ENCODE data around the gene VAMP4.
"Not testable (repeated sequence)": the region's sequence is repeated elsewhere in the genome, so short reads cannot be mapped to it uniquely, and the experiment has no call there.

The VAMP4 gene

DNA sequence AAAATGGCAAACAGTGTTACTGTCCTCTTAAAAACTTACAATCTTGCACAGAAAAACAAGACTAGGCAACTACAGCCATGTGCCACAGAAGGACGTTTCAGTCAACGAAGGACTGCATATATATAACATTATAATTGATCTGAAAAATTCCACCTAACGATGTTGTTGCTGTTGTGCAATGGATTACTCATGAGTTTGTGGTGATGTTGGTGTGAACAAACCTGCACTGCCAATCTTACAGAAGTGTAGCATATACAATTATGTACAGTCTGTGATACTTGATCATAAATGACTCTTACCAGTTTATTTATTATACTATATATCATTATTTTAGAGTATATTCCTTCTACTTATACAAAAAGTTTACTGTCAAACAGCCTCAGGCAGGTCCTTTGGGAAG is 6.8 kb upstream of the VAMP4 start:
- no peak for DNase-seq

DNA sequence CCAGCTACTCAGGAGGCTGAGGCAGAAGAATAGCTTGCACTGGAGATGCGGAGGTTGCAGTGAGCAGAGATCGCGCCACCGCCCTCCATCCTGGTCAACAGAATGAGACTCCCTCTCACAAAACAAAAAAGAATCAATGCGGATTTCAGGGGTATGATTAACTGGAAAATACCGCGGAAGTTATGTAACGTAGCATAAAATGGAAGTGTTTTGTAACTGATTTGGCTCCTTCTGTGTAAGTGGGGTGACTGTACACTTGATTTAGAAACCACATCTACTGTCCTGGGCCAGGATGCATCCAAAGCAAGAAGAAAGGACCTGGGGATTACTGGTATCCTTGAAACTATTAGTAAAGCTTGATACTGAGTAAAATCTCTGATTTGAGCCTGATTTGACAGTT is 3.1 kb upstream of the VAMP4 start:
- DNase-seq, result no peak

DNA sequence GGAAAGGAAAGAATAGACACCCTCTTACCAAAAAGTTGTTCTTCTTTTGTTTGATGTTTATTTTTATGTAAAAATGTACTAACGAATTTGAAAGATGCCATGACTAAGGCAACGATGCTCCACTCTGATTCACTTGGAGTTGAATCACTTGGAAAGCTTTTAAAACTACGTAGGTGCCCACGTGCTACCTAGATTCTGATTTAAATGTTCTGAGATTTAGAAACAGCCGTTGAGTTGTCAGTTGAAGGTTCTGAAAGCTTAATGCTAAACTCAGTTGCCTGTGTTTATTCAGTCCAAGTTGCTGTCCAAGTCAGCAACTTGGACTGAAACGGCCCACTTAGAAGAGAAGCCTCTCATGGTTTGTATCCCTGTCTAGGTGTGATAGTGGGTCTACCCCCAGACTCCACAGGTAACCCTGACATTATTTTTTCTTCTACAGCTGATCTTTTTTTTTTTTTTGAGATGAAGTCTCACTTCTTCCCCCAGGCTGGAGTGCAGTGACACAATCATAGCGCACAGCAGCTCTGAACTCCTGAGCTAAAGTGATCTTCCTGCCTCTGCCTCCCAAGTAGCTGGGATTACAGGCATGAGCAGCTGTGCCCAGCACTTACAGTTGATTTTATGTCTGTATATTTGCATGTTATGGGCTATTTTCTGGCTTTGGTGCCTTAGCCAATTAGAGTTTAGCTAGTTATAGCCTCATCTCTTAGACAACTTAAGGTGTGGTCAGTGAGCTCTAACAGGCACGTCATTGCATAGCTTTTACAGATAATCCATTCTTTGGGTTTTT is 1.4 kb upstream of the VAMP4 start:
- no peak for DNase-seq

DNA sequence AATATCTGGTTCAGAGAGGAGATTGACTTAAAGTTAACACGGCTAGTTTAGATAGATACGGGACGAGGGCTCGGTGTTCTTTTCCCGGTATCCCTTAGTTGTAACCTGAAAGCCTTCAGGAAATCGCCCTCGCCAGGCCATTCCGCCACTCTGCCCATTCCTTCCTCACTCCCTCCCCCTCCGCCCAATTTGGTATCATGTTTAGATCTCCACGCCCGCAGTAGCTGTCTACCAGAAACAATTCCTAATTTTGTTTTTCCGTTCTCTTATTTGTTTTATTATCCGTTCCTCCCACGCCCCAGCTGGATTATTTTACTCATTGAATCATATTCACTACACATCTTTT is 685 bp upstream of the VAMP4 start:
- no peak for DNase-seq

DNA sequence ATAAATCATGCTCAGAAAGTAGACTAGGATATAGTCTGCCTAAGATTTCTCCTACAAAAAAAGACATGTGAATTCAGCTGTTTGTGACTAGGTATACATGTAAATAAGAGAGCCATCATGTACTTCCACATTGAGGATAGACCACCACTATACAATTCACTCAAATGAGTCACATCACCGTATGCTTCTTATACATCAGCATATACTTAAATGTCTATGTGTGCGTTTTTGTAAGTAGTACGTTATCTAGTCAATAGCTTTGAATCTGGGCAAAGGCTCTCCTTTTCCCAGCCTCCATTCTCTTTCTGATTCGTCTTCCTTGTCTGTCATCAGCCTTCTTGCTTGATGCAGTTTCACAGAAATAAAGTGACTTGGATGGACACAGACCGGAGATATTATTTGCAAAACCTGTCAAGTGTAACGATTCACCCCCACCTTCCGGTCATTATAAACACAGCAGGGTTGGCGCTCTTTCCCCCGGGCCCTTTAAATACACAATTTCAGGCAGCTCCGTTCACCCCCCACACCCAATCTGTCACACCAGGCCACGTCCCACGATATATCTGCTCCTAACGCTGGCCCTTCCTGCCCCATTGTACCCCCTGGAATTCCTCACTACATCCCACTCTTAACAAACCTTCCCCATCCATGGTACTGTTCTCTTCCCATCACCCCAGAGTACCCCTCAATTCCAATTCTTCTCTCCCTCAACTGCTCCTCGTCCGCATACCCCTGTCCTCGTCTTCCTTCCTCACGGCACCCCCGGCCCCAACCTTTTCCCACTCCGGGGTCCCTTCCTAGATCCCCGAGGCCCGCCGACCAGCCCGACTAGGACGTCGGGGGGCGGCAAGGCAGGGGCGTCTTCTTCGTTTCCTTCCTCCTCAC is 636 bp downstream of the VAMP4 start:
- DNase-seq, result peak; percentile 38

DNA sequence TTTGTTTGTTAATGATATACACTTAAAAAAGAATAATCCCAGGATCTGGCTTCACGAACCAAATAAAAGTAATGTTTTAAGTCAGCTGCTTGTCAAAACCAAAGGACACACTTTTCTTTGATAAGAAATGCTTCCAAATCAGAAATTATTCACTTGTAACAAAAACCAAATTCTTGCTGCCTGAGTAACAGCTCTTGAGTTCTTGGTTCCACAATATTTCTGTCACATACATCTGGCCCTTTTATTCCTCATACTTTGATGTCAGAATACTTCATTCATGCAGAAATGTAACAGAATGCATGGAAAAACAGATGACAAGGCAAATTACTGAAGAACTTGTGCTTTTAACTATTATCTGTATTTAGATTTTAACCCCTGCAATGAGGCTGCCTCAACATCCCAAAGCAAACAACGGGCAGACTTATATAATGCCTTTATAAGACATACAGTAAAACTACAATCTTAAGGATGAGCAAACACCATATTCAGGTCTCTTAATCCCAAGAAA is 1.5 kb downstream of the VAMP4 start:
- no peak for DNase-seq

DNA sequence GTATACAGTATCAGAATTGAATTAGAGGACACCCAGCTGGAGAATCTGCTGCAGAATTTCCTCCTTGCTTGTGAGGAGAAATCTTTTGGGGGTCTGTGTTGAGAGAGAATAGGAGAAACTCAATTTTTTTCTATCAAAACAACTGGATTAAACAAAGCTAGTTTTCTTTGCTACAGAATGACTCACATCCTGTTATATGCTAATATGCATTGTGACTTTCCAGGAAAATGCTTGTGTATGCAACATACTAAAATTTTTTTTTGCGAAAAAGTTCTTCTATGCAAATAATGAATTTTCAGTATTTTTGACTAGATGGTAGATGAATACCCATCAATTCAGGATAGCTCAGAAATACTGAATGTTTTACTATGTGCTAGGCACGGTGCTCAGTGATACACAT is 2.2 kb downstream of the VAMP4 start:
- no peak for DNase-seq

DNA sequence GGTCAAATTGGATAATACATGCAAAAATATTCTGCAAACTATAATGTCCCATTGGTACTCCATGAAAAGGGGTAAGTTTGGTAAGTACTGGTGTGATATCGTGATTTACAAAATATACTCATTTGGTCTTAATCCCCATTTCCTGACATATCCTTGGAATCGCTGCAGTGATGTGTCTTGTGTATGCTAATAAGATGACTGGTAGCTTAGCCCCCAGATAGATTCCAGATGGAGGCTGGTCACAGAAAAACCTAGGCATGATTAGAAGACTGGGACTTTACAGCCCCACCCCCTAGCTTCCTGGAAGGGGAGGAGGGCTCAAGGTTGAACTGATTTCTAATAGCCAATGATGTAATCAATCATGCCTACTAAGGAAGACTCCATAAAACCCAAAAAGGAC is 3.0 kb downstream of the VAMP4 start:
- DNase-seq, result no peak

DNA sequence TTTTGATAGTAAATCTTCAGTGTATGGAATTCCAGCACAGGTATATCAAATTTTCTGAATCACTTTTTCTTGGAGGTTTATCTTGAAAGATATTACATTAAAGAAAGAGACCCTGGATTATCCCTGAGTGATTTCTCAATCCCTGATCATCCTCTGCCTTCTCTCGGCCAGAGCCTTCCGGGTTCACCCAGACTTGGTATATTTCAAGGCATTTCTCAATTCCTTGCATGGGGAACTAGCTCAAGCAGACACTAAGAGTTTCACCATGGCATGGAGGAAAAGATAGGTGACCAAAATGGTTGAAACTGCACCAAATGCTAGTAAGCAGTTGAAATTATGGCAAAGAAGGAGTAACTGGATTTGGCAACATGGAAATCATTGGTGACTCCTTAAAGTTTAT is 5.7 kb downstream of the VAMP4 start:
- no peak for DNase-seq

DNA sequence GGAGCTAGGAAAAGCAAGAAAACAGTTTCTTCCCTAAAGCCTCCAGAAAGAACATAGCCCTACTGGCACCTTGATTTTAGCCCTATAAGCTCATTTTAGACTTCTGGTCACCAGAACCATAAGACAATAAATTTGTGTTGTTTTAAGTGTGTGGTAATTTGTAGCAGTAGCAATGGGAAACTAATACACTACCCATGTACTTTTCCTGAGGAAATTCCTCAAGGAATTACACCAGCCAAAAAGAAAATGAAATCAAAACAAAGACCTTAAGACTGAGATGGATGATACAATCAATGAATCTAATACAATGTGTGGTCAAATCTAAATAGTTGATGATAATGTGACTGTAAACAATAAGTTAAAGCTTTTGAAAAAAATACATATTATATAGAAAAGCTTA is 11.8 kb downstream of the VAMP4 start:
- DNase-seq, result no peak

DNA sequence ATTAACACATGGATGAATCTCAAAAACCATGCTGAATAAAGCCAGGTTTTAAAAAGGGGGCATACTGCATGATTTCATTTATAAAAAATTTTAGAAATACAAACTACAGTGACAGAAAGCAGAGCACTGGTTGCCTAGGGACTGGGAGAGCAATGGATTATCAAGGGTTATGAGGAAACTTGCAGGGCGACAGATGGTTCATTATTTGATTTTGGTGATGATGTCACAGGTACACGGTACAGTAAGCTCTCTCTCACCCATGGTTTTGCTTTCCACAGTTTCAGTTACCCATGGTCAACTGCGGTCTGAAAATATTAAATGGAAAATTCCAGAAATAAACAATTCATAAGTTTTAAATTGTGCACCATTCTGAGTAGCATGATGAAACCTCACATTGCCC is 14.1 kb downstream of the VAMP4 start:
- no peak for DNase-seq

DNA sequence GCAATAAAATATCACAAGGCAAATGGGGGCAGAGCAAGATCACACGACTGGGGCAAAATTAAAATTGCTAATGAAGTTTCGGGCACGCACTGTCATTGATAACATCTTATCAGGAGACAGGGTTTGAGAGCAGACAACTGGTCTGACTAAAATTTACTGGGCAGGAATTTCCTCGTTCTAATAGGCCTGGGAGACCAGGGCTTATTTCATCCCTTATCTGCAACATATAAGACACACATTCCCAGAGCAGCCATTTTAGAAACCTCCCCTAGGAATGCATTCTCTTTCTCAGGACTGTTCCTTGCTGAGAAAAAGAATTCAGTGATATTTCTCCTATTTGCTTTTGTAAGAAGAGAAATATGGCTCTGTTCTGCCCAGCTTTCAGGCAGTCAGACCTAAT is 18.7 kb downstream of the VAMP4 start:
- not testable (repeated sequence) for DNase-seq

DNA sequence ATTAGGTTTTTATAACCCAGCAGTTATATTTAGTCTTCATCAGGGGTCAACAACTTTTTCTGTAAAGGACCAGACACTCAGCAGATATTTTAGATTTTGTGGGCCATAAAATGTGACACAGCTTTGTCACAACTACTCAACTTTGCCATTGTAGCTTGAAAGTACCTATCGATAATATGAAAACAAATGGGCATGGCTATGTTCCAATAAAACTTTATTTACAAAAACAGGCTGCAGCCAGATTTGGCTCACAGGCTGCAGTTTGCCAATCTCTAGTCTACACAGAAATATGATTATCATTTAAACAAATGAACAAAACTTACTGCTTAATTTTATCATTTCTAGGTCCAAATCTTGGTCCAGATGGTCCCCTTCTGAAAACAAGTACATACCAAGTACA is 23.0 kb downstream of the VAMP4 start:
- DNase-seq, result no peak

DNA sequence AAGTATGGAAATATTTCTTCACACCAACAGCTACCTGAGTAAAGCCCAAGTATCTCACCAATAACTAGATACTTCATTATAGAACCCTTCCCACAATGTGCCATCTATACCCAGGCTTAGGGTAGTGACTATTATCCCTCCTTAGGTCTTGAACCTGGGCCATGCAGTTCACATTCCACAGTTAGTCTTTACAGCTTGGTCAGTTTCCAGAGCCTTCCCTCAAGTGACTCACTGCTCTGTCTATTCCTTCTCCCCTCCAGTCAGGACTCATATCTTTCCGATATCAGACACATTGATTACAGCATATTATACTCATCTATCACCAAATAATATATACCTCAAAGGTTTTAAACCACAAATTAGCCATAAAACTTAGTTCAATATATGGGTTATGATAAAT is 23.6 kb downstream of the VAMP4 start:
- no peak for DNase-seq

DNA sequence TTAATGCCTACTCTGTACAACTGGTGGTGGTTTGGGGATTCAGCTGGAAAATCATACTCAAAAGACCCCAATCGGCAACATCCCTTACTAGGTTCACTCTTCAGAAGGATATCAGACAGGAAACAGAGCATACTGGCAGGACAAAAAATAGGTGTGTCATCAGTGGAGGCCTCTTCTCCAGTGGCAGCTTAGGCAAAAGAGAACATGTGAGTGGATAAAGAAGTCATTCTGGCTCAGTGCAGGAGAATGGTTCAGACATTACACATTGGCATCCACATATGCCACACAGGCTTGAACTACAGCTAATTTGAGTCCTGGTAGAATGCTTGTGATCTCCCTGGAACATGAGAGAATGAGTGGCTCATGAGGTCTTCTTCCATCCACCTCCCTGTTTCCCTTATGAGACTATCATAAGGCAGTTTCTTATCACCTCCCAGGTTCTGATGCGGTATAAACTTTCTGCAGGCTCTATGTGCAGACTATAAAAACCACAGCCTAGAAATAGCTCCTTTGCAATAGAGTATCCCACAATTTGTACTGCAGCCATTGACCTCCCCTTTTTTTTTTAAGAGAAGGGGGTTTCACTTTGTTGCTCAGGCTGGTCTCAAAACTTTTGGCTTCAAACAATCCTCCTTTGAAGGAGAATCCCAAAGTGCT is 24.7 kb downstream of the VAMP4 start:
- DNase-seq, result no peak

DNA sequence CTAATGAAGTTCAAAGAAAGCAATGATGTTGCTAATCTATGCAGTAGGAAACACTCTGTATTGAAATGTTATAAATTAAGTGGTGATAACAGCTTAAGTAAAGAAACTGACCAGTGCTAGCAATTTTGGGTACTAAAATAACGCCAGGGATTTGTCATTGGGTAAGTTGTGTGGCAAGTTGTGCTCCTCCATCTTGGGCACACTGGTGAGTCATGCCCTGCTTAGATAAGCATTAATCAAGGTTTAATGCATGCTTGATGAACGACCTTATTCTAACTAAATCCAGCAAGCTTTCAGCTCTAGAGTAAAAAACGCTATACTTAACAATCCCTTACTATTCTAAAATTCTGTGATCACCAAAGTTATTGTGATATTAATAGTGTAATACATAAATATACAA is 25.2 kb downstream of the VAMP4 start:
- no peak for DNase-seq

DNA sequence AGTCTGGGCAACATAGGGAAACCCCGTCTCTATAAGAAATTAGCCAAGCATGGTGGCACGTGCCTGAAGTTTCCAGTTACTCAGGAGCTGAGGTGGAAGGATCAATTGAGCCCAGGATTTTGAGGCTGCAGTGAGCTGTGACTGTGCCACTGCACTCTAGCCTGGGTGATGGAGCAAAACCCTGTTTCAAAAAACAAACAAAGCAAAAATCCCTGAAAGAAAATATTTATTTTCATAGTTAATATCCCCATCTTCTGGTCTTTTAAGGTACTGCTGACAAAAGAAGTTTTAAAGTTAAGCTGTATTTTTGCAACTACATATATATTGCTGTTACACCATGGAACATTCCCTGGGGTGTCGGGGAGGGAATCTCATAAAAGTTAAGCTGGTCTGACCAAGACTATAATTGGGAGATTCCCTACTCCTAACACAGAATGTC is 26.0 kb downstream of the VAMP4 start:
- no peak for DNase-seq

DNA sequence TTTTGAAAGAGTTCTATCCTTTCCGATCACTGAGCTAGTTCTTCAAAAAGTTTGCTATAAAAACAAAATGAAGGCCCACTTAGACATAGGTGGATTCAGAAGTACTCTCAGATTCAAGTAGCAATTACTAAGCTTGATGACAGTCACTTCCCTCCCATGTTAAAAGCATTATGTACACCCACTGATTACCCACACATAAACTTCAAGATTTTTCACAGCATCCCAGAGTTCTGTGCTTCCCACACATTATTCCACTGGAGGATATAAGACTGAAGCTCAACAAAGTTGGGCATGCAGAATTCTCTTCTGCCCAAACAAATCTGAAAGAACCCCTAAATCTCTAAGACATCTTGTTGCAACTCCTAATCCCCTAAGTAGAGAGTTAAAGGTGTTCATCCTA is 29.5 kb downstream of the VAMP4 start:
- DNase-seq, result no peak

DNA sequence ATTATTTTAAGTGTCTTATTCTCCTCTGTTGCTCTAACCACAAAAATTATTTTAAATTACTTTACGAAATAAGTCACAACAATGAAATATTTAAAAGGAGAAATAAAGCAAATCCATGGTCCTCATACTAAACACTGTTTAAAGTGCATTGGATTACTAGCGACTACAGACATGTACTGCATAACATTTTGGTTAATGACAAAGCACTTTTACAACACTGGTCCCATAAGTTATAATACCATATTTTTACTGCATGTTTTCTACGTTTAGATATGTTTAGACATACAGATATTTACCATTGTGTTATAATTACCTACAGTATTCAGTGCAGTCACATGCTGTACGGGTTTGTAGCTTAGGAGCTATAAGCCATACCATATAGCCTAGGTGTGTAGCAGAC is 30.2 kb downstream of the VAMP4 start:
- no peak for DNase-seq

DNA sequence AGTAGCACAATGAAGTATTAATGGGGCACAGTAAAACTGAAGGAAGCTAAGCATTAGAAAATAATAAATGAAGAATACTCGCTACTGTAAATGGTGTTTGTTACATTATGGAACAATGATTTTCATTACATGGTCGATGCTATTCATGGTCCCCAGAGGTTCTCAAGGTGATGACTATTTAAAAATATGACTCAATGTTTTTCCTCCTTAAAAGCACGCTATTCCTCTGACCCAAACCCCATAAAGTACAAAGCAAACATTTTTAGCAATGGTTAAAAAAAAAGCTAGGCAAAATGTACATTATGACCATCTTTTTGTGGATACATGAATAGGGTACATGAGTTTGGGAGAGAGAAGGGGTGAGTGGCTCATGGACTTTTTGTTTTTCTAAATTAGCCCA is 34.3 kb downstream of the VAMP4 start:
- DNase-seq, result no peak

DNA sequence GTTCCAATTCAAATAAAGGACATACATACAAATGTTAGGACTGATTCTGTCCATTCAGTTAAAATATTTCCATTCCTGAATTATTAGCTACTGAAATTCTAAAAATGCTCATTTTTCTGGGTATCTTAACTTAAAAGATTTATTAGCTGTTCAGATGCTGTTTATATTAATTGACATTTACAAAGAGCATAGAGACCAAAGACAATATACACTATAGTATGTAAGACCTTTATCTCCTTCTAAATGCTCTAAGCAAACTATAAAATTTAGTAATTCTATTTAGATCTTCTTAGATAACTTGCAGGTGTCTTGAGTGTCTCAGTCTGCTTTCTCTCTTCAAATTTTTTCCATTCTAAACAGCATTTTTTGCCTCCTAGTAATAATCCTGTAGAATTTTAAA is 39.3 kb downstream of the VAMP4 start:
- no peak for DNase-seq

DNA sequence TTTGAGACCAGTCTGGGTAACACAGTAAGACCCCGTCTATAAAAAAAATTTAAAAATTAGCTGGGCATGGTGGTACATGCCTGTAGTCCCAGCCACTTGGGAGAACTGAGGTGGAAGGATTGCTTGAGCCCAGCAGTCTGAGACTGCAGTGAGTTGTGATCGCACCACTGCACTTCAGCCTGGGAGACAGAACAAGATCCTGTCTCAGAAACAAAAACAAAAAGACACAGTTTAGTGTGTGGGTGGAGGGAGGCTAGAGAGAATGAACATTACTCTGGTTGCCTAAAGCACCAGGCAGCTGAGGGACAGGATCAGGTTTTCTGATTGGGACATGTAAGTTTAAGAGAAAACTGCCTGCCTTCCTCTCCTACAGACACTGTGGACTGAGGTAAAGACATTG is 42.3 kb downstream of the VAMP4 start:
- no peak for DNase-seq

DNA sequence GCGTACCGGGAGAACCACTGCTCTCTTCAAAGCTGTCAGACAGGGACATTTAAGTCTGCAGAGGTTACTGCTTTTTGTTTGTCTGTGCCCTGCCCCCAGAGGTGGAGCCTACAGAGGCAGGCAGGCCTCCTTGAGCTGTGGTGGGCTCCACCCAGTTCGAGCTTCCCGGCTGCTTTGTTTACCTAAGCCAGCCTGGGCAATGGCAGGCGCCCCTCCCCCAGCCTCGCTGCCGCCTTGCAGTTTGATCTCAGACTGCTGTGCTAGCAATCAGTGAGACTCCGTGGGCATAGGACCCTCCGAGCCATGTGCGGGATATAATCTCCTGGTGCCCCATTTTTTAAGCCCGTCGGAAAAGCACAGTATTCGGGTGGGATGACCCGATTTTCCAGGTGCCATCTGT is 46.1 kb downstream of the VAMP4 start:
- not testable (repeated sequence) for DNase-seq

DNA sequence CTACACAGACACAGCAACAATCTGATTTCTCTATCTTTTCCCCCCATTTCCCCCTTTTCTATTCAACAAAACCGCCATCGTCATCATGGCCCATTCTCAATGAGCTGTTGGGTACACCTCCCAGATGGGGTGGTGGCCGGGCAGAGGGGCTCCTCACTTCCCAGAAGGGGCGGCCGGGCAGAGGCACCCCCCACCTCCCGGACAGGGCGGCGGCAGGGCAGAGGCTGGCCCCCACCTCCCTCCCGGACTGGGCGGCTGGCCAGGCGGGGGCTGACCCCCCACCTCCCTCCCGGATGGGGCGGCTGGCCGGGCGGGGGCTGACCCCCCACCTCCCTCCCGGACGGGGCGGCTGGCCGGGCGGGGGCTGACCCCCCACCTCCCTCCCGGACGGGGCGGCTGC is 48.3 kb downstream of the VAMP4 start:
- DNase-seq, result not testable (repeated sequence)

Measured in activated T-cell treated with anti-CD3 and anti-CD28 coated beads, Interleukin-2, amount 50 U/mL, for 1 hour (primary cell).